ENCODE measurements around the gene MKI67. TPM values are rescaled to one million over a fixed set of nuclear protein-coding genes. Genes with fewer than 3 reads are reported as not detected.

MKI67 gene
- total RNA-seq, 5 donors from 2014 or later (not counting 1 experiment from before 2014, with no cell fraction given): 0.70 to 8.6 (median 1.8) TPM

GRCh38 chr10:128081222-128081621 is 45.0 kb downstream of the MKI67 start:
- Mint-ChIP-seq H3K9me3 (no peaks in the 10 kb centered on the region), H3K4me3 (no peak overlapping the region), H3K27me3 (no peaks in the 10 kb centered on the region), H3K27ac (no peak overlapping the region), H3K36me3 (peaks cover 39% of the 10 kb centered on the region), H3K4me1 (no peaks in the 10 kb centered on the region)
- Histone ChIP-seq H3K36me3 (ENCODE audit: control insufficient read depth in 2 of 2, extremely low read depth in 1 of 2, insufficient read depth in 1 of 2, low read length in 1 of 2) (peaks cover 16 to 76% of the 10 kb centered on the region in 2 donors), H3K27ac (ENCODE audit: low read length) (no peak overlapping the region), H3K27me3 (replicated peaks in 1 of 2; ENCODE audit: control insufficient read depth in 2 of 2, extremely low read depth in 1 of 2, insufficient read depth in 2 of 2, low read length in 1 of 2) (no peaks in the 10 kb centered on the region), H3K9me3 (no peaks in the 10 kb centered on the region), H3K4me1 (ENCODE audit: control insufficient read depth in 1 of 2, extremely low read depth in 1 of 2, insufficient read depth in 2 of 2, low read length in 2 of 2) (no peaks in the 10 kb centered on the region), H3K4me3 (ENCODE audit: control insufficient read depth in 1 of 2, extremely low read depth in 1 of 2, low read length in 1 of 2) (no peak overlapping the region)
- ATAC-seq (replicated peaks in 1 of 4): no peak
- CTCF ChIA-PET: interaction anchor here (0.5 to 1.1 kb wide), 6 partner anchors 12 to 1030 kb away, joined by 3 read pairs; no protein-coding TSS in a partner anchor
- POLR2A ChIA-PET: no interaction called here
- WGBS (ENCODE audit: insufficient coverage): 100% methylated on average over 1 of the region's 4 CpGs
- DNase-seq: no peak

GRCh38 chr10:128080641-128081040 is 45.6 kb downstream of the MKI67 start:
- Histone ChIP-seq H3K27me3 (replicated peaks in 1 of 2; ENCODE audit: control insufficient read depth in 2 of 2, extremely low read depth in 1 of 2, insufficient read depth in 2 of 2, low read length in 1 of 2) (no peaks in the 10 kb centered on the region), H3K9me3 (no peaks in the 10 kb centered on the region), H3K36me3 (ENCODE audit: control insufficient read depth in 2 of 2, extremely low read depth in 1 of 2, insufficient read depth in 1 of 2, low read length in 1 of 2) (peaks cover 16 to 82% of the 10 kb centered on the region in 2 donors), H3K27ac (ENCODE audit: low read length) (no peak overlapping the region), H3K4me3 (ENCODE audit: control insufficient read depth in 1 of 2, extremely low read depth in 1 of 2, low read length in 1 of 2) (no peak overlapping the region), H3K4me1 (ENCODE audit: control insufficient read depth in 1 of 2, extremely low read depth in 1 of 2, insufficient read depth in 2 of 2, low read length in 2 of 2) (no peaks in the 10 kb centered on the region)
- DNase-seq (no peak), ATAC-seq (replicated peaks in 1 of 4) (no peak)
- H3K4me1 Mint-ChIP-seq: no peaks in the 10 kb centered on the region
- CTCF ChIA-PET: interaction anchor here (1.1 kb wide), 4 partner anchors 11 to 70 kb away, joined by 3 to 4 read pairs (median 3); no protein-coding TSS in a partner anchor
- H3K9me3 Mint-ChIP-seq: no peaks in the 10 kb centered on the region
- no peak overlapping the region for H3K4me3 Mint-ChIP-seq
- peaks cover 45% of the 10 kb centered on the region for H3K36me3 Mint-ChIP-seq
- no peaks in the 10 kb centered on the region for H3K27me3 Mint-ChIP-seq
- 98% methylated on average over 5 of the region's 8 CpGs for WGBS (ENCODE audit: insufficient coverage)
- peak overlapping the region in 1 of 2 donors; percentile 45 for H3K27ac Mint-ChIP-seq
- POLR2A ChIA-PET: no interaction called here

- CTCF ChIA-PET: interaction anchor here in 1 of 2 donors (1.1 kb wide), 1 partner anchor 11 kb away, joined by 4 read pairs; no protein-coding TSS in a partner anchor
- POLR2A ChIA-PET: no interaction called here
- Mint-ChIP-seq H3K27ac (no peak overlapping the region), H3K4me3 (no peak overlapping the region), H3K27me3 (no peaks in the 10 kb centered on the region), H3K36me3 (peaks cover 45% of the 10 kb centered on the region), H3K9me3 (no peaks in the 10 kb centered on the region), H3K4me1 (no peaks in the 10 kb centered on the region)
- no peak for DNase-seq
- no peak for ATAC-seq (replicated peaks in 1 of 4)
- Histone ChIP-seq H3K36me3 (ENCODE audit: control insufficient read depth in 2 of 2, extremely low read depth in 1 of 2, insufficient read depth in 1 of 2, low read length in 1 of 2) (peaks cover 16 to 83% of the 10 kb centered on the region in 2 donors), H3K27ac (ENCODE audit: low read length) (no peak overlapping the region), H3K4me1 (ENCODE audit: control insufficient read depth in 1 of 2, extremely low read depth in 1 of 2, insufficient read depth in 2 of 2, low read length in 2 of 2) (no peaks in the 10 kb centered on the region), H3K27me3 (replicated peaks in 1 of 2; ENCODE audit: control insufficient read depth in 2 of 2, extremely low read depth in 1 of 2, insufficient read depth in 2 of 2, low read length in 1 of 2) (no peaks in the 10 kb centered on the region), H3K4me3 (ENCODE audit: control insufficient read depth in 1 of 2, extremely low read depth in 1 of 2, low read length in 1 of 2) (no peak overlapping the region), H3K9me3 (no peaks in the 10 kb centered on the region)
- WGBS (ENCODE audit: insufficient coverage): 96% methylated on average over 13 of the region's 13 CpGs
Observed at GRCh38 chr10:128080231-128080630, 46.0 kb downstream of the MKI67 start.

GRCh38 chr10:128078136-128078969 is 47.9 kb downstream of the MKI67 start:
- Mint-ChIP-seq H3K4me1 (peaks cover 0 to 8% (median 0%) of the 10 kb centered on the region in 3 donors), H3K27me3 (no peaks in the 10 kb centered on the region), H3K27ac (no peak overlapping the region), H3K9me3 (no peaks in the 10 kb centered on the region), H3K4me3 (no peak overlapping the region), H3K36me3 (peaks cover 50% of the 10 kb centered on the region)
- Histone ChIP-seq H3K27ac (ENCODE audit: low read length) (no peak overlapping the region), H3K4me1 (ENCODE audit: control insufficient read depth in 1 of 2, extremely low read depth in 1 of 2, insufficient read depth in 2 of 2, low read length in 2 of 2) (no peaks in the 10 kb centered on the region), H3K27me3 (replicated peaks in 1 of 2; ENCODE audit: control insufficient read depth in 2 of 2, extremely low read depth in 1 of 2, insufficient read depth in 2 of 2, low read length in 1 of 2) (no peaks in the 10 kb centered on the region), H3K9me3 (no peaks in the 10 kb centered on the region), H3K4me3 (ENCODE audit: control insufficient read depth in 1 of 2, extremely low read depth in 1 of 2, low read length in 1 of 2) (no peak overlapping the region), H3K36me3 (ENCODE audit: control insufficient read depth in 2 of 2, extremely low read depth in 1 of 2, insufficient read depth in 1 of 2, low read length in 1 of 2) (peaks cover 16 to 84% of the 10 kb centered on the region in 2 donors)
- ATAC-seq (replicated peaks in 1 of 4) (peak; percentile 53 to 80 (median 72)), DNase-seq (peak in 12 of 35 experiments; percentile 27 to 57 (median 40))
- ChIA-PET CTCF (interaction anchor here (0.5 to 1.6 kb wide), 10 partner anchors 9 to 237 kb away, joined by 3 to 9 read pairs (median 4); no protein-coding TSS in a partner anchor), POLR2A (no interaction called here)
- WGBS (ENCODE audit: insufficient coverage): 93% methylated on average over 12 of the region's 17 CpGs

DNA sequence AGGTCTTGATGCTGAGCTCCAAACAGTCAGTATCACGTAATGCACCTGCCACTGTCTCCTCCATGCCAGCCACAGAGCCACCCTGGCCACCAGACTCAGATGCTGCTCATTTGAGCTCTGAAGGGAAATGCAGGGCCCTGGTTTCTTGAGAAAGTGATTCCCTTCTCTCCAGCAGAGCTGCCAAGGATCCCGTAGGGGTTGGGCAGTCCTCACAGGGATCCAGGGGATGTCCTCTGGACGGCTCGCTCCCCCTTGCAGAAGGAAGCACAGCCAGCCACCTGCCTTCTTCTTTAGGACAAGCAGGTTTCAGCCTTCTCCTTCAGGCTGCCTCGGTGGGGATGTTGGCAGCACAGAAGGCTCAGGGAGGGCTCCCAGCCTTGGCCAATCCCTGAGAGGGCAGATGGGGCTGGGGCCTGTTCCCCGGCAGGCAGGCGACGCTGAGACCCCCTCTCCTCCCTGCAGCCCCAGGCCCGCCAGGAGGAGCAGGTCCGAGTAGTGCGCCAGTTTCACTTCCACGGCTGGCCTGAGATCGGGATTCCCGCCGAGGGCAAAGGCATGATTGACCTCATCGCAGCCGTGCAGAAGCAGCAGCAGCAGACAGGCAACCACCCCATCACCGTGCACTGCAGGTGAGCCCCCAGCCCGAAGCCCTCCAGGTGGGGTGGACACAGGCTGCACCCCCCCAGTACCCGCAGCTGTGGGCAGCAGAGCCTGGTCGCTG is 48.9 kb downstream of the MKI67 start:
- Mint-ChIP-seq H3K4me3 (no peak overlapping the region), H3K4me1 (peaks cover 0 to 12% (median 0%) of the 10 kb centered on the region in 3 donors), H3K27ac (no peak overlapping the region), H3K36me3 (peaks cover 58% of the 10 kb centered on the region), H3K9me3 (no peaks in the 10 kb centered on the region), H3K27me3 (no peaks in the 10 kb centered on the region)
- ChIA-PET POLR2A (no interaction called here), CTCF (interaction anchor here in 1 of 2 donors (1.0 to 1.5 kb wide), 3 partner anchors 47 to 74 kb away, joined by 3 to 4 read pairs (median 3); no protein-coding TSS in a partner anchor)
- DNase-seq (no peak), ATAC-seq (replicated peaks in 1 of 4) (no peak)
- 99% methylated on average over 17 of the region's 21 CpGs for WGBS (ENCODE audit: insufficient coverage)
- no peaks in the 10 kb centered on the region for H3K27me3 ChIP-seq (replicated peaks in 1 of 2; ENCODE audit: control insufficient read depth in 2 of 2, extremely low read depth in 1 of 2, insufficient read depth in 2 of 2, low read length in 1 of 2)
- no peaks in the 10 kb centered on the region for H3K9me3 ChIP-seq
- H3K4me1 ChIP-seq (ENCODE audit: control insufficient read depth in 1 of 2, extremely low read depth in 1 of 2, insufficient read depth in 2 of 2, low read length in 2 of 2): no peaks in the 10 kb centered on the region
- H3K36me3 ChIP-seq (ENCODE audit: control insufficient read depth in 2 of 2, extremely low read depth in 1 of 2, insufficient read depth in 1 of 2, low read length in 1 of 2): peaks cover 16 to 89% of the 10 kb centered on the region in 2 donors
- no peak overlapping the region for H3K27ac ChIP-seq (ENCODE audit: low read length)
- no peak overlapping the region for H3K4me3 ChIP-seq (ENCODE audit: control insufficient read depth in 1 of 2, extremely low read depth in 1 of 2, low read length in 1 of 2)

DNA sequence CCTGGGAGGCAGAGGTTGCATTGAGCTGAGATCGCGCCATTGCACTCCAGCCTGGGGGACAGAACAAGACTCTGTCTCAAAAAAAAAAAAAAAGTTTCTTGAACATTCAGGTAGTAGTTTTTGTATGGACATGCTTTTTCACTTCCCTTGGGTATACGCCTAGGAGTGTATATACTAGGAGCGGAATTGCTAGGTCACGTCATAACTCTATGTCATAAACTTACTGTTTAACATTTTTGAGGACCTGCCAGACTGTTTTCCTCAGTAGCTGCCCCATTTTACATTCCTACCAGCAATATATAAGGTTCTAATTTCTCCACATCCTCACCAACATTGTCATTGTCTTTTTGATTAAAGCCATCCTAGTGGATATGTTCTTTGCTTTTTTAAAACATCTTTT is 51.6 kb downstream of the MKI67 start:
- ATAC-seq (replicated peaks in 1 of 4): no peak
- H3K9me3 Mint-ChIP-seq: no peaks in the 10 kb centered on the region
- H3K4me1 Mint-ChIP-seq: peaks cover 0 to 16% (median 3%) of the 10 kb centered on the region in 3 donors
- 94% methylated on average over 3 of the region's 5 CpGs for WGBS (ENCODE audit: insufficient coverage)
- H3K4me3 ChIP-seq (ENCODE audit: control insufficient read depth in 1 of 2, extremely low read depth in 1 of 2, low read length in 1 of 2): no peak overlapping the region
- H3K36me3 Mint-ChIP-seq: peaks cover 58% of the 10 kb centered on the region
- no peak overlapping the region for H3K4me3 Mint-ChIP-seq
- no peak for DNase-seq
- H3K27ac ChIP-seq (ENCODE audit: low read length): no peak overlapping the region
- peaks cover 0 to 2% of the 10 kb centered on the region in 2 experiments for H3K4me1 ChIP-seq (ENCODE audit: control insufficient read depth in 1 of 2, extremely low read depth in 1 of 2, insufficient read depth in 2 of 2, low read length in 2 of 2)
- H3K36me3 ChIP-seq (ENCODE audit: control insufficient read depth in 2 of 2, extremely low read depth in 1 of 2, insufficient read depth in 1 of 2, low read length in 1 of 2): peaks cover 27 to 93% of the 10 kb centered on the region in 2 donors
- H3K27me3 Mint-ChIP-seq: no peaks in the 10 kb centered on the region
- H3K9me3 ChIP-seq: no peaks in the 10 kb centered on the region
- ChIA-PET POLR2A (no interaction called here), CTCF (interaction anchor here in 1 of 2 donors (0.6 to 1.5 kb wide), 4 partner anchors 39 to 785 kb away, joined by 3 to 5 read pairs (median 5); no protein-coding TSS in a partner anchor)
- H3K27ac Mint-ChIP-seq: no peak overlapping the region
- H3K27me3 ChIP-seq (replicated peaks in 1 of 2; ENCODE audit: control insufficient read depth in 2 of 2, extremely low read depth in 1 of 2, insufficient read depth in 2 of 2, low read length in 1 of 2): no peaks in the 10 kb centered on the region

All from T-cell (primary cell).